Mesothelial cell of epicardium (in vitro differentiated cells): ENCODE measurements around the gene NFATC1. TPM values are rescaled to one million over a fixed set of nuclear protein-coding genes. Genes with fewer than 3 reads are reported as not detected.

Experiments used
- DNase-seq, 2 experiments: peaks; one replicate each; pipeline ENCODE4 v3.0.0; 2021; ENCODE audit warnings: low spot score in 2 of 2; ENCODE audit not compliant: unreplicated experiment in 2 of 2
- H3K27ac Mint-ChIP-seq: 2 replicates; pipeline ENCODE4 v1.8.0; 2021; ENCODE audit warnings: mixed read lengths
- H3K27me3 Mint-ChIP-seq: 2 replicates; pipeline ENCODE4 v1.8.0; 2021; ENCODE audit warnings: low read depth, mixed read lengths
- H3K36me3 Mint-ChIP-seq: 2 replicates; pipeline ENCODE4 v1.8.0; 2021; ENCODE audit warnings: mixed read lengths
- H3K4me1 Mint-ChIP-seq: 2 replicates; pipeline ENCODE4 v1.8.0; 2021; ENCODE audit warnings: mixed read lengths
- H3K4me3 Mint-ChIP-seq: 2 replicates; pipeline ENCODE4 v1.8.0; 2021; ENCODE audit warnings: mild to moderate bottlenecking, moderate library complexity, mixed read lengths
- H3K9me3 Mint-ChIP-seq: 2 replicates; pipeline ENCODE4 v1.8.0; 2021; ENCODE audit warnings: mixed read lengths
- total RNA-seq: library from RNA; stranded (reverse); gene quantifications from 3 replicates; pipeline ENCODE4 v1.2.1, GENCODE V29; 2021
- TF ChIP-seq, protein P1 (sequence below): fragments of 200-600 bp; sonication (generic); IDR thresholded peaks from one replicate; pipeline ENCODE4 v1.5.0; 2021; ENCODE audit warnings: antibody characterized with exemption; ENCODE audit not compliant: unreplicated experiment

Gene NFATC1
- total RNA-seq, 1 donor from 2014 or later: 13.4 TPM

DNA sequence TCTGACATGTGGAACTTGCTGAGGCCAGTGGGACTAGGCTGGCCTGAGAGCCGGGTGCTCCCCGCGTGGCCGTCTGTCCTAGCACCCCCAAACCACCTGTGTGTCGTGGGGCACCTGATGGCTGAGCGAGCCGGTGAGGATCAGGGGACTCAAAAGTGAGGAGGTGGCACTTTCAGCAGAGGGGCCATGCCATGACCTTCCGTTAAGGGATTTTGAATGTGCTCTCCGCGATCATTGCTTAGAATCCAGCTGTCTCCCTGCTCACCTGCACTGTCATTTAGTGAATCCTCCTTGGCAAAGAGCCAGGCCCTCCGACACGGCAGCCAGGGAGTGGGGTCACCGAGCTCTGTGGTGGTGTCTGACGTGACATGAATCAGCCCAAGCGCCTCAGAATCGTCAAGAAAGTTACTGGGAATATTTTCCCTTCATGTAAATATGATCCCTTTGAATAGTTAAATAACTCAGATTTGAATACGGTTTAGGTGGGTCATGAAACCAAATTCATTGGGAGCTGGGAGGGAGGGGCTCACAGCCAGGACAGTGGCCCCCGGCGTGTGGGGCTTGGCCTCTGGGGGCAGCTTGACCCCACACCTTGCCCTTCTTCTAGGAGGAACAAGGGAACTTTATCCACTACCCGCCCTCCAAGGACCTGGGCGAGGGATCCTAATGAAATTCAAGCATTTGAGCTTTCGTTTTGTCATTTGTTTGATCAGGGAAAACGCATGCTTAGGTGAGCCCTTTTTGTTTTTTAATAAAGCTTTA is 9.5 kb downstream of the NFATC1 start:
- no peaks in the 10 kb centered on the region for H3K9me3 Mint-ChIP-seq
- peaks cover 36% of the 10 kb centered on the region for H3K4me1 Mint-ChIP-seq
- H3K4me3 Mint-ChIP-seq: no peak overlapping the region
- H3K27me3 Mint-ChIP-seq: peaks cover 6% of the 10 kb centered on the region
- peaks cover 2% of the 10 kb centered on the region for H3K36me3 Mint-ChIP-seq
- H3K27ac Mint-ChIP-seq: no peak overlapping the region
- no peak for DNase-seq
- TF ChIP-seq, protein P1, sequence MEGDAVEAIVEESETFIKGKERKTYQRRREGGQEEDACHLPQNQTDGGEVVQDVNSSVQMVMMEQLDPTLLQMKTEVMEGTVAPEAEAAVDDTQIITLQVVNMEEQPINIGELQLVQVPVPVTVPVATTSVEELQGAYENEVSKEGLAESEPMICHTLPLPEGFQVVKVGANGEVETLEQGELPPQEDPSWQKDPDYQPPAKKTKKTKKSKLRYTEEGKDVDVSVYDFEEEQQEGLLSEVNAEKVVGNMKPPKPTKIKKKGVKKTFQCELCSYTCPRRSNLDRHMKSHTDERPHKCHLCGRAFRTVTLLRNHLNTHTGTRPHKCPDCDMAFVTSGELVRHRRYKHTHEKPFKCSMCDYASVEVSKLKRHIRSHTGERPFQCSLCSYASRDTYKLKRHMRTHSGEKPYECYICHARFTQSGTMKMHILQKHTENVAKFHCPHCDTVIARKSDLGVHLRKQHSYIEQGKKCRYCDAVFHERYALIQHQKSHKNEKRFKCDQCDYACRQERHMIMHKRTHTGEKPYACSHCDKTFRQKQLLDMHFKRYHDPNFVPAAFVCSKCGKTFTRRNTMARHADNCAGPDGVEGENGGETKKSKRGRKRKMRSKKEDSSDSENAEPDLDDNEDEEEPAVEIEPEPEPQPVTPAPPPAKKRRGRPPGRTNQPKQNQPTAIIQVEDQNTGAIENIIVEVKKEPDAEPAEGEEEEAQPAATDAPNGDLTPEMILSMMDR: no peak

DNA sequence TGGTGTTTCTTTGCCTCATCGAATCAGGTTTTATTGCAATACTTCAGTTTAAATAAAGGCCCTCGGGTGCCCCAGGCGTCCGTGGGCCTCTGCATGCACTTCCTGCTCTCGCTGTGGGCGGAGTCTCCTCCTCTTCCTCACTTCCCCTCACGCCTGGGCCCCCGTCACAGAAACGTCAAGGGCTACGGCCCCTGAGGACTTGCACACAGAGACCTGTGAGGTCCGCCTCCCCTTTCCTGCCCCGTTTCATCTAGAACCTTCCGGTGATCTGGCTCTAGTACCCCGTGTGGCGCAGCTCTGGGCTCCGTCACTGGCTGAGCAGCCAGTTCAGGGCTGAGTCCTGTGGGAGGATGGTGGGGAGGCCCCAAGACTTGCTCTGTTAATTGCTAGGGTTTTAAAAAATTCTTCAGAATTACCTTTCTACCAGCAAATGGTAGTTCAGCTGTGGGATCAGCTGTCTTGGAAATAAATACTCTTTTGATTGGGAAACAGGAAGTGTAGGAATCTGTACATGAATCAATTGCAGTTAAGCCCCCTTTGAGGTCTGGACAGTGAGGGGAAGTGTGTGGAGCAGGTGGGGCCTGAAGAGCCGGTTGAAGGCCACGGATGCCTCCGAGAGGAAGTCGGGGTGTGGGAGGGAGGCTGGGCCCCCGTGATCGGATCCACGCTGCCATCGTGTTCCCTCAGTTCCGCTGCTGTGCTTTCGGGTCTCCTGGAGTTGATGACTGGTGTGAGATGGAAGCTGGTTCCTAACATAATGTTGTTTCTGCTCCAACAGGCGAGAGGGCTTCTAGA is 10.2 kb downstream of the NFATC1 start:
- DNase-seq: no peak
- Mint-ChIP-seq H3K27ac (peak overlapping the region; percentile 61), H3K36me3 (peaks cover 2% of the 10 kb centered on the region), H3K9me3 (no peaks in the 10 kb centered on the region), H3K4me1 (peaks cover 34% of the 10 kb centered on the region), H3K27me3 (peaks cover 4% of the 10 kb centered on the region), H3K4me3 (no peak overlapping the region)
- TF ChIP-seq, protein P1: no peak

DNA sequence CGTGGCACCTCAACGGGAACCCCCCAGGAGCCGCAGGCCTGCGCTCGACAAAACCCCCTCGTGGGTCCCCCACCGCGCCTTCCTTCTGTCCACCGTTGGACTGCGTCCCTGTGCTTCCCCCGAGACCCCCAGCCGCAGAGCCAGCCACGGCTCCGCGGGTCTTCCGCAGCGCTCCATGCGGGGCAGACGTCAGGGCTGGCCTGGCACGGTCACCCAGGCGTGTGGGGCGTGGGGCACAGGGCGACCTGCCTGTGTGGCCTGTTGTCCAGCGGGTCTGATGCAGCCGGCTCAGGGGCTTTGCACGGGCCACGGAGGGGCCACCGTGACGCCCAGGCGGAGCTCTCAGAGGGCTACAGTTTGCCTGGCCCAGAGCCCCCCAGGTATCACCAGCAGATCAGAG is 11.0 kb downstream of the NFATC1 start:
- H3K27me3 Mint-ChIP-seq: peaks cover 1% of the 10 kb centered on the region
- TF ChIP-seq, protein P1: no peak
- H3K9me3 Mint-ChIP-seq: no peaks in the 10 kb centered on the region
- H3K4me3 Mint-ChIP-seq: no peak overlapping the region
- peaks cover 3% of the 10 kb centered on the region for H3K36me3 Mint-ChIP-seq
- peaks cover 31% of the 10 kb centered on the region for H3K4me1 Mint-ChIP-seq
- DNase-seq: no peak
- no peak overlapping the region for H3K27ac Mint-ChIP-seq

DNA sequence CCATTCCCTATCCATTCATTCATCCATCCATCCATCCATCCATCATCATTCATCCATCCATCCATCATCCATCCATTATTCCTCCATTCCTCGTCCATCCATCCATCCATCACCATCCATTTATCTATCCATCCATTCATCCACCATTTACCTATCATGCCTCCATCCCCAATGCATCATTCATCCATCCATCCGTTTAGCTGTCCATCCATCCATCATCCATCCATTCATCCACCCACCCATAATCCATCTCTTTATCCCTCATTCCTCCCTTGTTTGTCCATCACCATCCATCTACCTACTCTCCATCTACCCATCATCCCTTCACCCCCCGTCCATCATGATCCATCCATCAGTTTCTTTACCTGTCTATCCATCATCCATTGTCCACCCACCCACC is 13.6 kb downstream of the NFATC1 start:
- H3K9me3 Mint-ChIP-seq: no peaks in the 10 kb centered on the region
- no peak overlapping the region for H3K27ac Mint-ChIP-seq
- H3K36me3 Mint-ChIP-seq: peaks cover 6% of the 10 kb centered on the region
- H3K27me3 Mint-ChIP-seq: peaks cover 1% of the 10 kb centered on the region
- peaks cover 19% of the 10 kb centered on the region for H3K4me1 Mint-ChIP-seq
- no peak for DNase-seq
- H3K4me3 Mint-ChIP-seq: no peak overlapping the region
- TF ChIP-seq, protein P1: no peak

DNA sequence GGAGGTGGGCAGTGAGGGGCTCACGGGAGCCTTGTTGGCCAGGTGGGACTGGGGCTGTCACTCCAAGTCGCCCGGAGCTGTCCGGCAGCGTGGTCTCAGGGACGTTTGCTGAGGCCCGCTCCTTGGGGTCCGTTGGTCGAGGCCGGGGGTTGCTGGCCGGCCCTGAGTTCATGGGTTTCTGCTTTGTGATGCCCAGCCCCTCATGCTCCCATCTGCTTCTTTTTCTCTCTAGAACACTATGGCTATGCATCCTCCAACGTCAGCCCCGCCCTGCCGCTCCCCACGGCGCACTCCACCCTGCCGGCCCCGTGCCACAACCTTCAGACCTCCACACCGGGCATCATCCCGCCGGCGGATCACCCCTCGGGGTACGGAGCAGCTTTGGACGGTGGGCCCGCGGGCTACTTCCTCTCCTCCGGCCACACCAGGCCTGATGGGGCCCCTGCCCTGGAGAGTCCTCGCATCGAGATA is 14.5 kb downstream of the NFATC1 start:
- DNase-seq: no peak
- H3K27ac Mint-ChIP-seq: no peak overlapping the region
- peaks cover 11% of the 10 kb centered on the region for H3K4me1 Mint-ChIP-seq
- no peak overlapping the region for H3K4me3 Mint-ChIP-seq
- TF ChIP-seq, protein P1: no peak
- H3K9me3 Mint-ChIP-seq: no peaks in the 10 kb centered on the region
- no peaks in the 10 kb centered on the region for H3K27me3 Mint-ChIP-seq
- H3K36me3 Mint-ChIP-seq: peaks cover 6% of the 10 kb centered on the region
